HepG2 (cell line): Measurements from ENCODE around the gene CD1D.

Experiments
- ATF3 ChIP-seq: sonication (generic); formaldehyde crosslinking; IDR thresholded peaks from 2 replicates; pipeline ENCODE4 v1.4.0; 2020; ENCODE audit warnings: missing genetic modification reagents
- NFIB ChIP-seq: sonication (generic); formaldehyde crosslinking; IDR thresholded peaks from 2 replicates; pipeline ENCODE4 v1.9.0; 2021; ENCODE audit warnings: missing genetic modification reagents, mild to moderate bottlenecking, borderline replicate concordance
- SALL1 ChIP-seq: sonication (generic); formaldehyde crosslinking; IDR thresholded peaks from 2 replicates; pipeline ENCODE4 v1.8.0; 2022; ENCODE audit warnings: mild to moderate bottlenecking, missing genetic modification reagents
- UBTF ChIP-seq: sonication (generic); formaldehyde crosslinking; IDR thresholded peaks from 2 replicates; pipeline ENCODE4 v1.4.0; 2020; ENCODE audit warnings: mild to moderate bottlenecking, missing genetic modification reagents
- ZNF407 ChIP-seq: sonication (generic); formaldehyde crosslinking; IDR thresholded peaks from one replicate; pipeline ENCODE4 v1.5.1; 2020; ENCODE audit warnings: mild to moderate bottlenecking, missing genetic modification reagents; ENCODE audit errors: not compliant biosample characterization
- TF ChIP-seq, protein P1 (sequence below): sonication (generic); formaldehyde crosslinking; IDR thresholded peaks from 2 replicates; pipeline ENCODE4 v1.5.0; 2020; ENCODE audit warnings: mild to moderate bottlenecking, missing genetic modification reagents, moderate library complexity

DNA sequence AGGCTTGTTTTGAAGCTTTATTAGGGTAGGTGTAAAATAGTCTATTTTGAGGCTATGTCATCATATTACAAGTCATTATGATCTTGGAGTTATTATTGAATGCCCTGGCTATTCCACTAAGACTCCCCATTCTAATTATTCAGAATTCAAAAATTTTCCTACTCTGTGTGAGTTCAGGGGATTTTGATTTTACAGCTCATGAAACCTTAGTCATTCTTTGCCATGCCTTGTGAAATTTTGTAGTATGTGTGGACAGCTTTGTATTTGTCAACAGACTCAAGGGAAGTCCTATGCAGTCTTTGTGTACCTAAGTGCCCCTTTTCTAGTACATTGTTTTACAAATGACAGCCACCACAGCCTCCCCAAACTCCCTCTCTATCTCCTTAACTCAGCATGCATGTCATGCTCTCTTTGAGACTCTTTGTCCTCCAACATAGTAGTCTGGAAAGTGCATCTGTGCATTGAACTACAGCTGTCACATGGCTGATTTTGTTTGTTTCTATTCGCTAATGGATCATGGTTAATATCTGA, 28.0 kb downstream of the CD1D start:
- TF ChIP-seq ATF3 (CRISPR knock-in tag) (no peak), ZNF407 (CRISPR knock-in tag) (no peak), NFIB (CRISPR knock-in tag) (no peak), SALL1 (CRISPR knock-in tag) (no peak), UBTF (CRISPR knock-in tag) (no peak)
- TF ChIP-seq, protein P1, sequence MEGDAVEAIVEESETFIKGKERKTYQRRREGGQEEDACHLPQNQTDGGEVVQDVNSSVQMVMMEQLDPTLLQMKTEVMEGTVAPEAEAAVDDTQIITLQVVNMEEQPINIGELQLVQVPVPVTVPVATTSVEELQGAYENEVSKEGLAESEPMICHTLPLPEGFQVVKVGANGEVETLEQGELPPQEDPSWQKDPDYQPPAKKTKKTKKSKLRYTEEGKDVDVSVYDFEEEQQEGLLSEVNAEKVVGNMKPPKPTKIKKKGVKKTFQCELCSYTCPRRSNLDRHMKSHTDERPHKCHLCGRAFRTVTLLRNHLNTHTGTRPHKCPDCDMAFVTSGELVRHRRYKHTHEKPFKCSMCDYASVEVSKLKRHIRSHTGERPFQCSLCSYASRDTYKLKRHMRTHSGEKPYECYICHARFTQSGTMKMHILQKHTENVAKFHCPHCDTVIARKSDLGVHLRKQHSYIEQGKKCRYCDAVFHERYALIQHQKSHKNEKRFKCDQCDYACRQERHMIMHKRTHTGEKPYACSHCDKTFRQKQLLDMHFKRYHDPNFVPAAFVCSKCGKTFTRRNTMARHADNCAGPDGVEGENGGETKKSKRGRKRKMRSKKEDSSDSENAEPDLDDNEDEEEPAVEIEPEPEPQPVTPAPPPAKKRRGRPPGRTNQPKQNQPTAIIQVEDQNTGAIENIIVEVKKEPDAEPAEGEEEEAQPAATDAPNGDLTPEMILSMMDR (CRISPR knock-in tag) = no peak
